Psoas muscle (tissue), 8 donors: Measurements from ENCODE around the gene PPP1R36. TPM values are rescaled to one million over a fixed set of nuclear protein-coding genes. Genes with fewer than 3 reads are reported as not detected.
"Not testable (repeated sequence)": the region's sequence is repeated elsewhere in the genome, so short reads cannot be mapped to it uniquely, and the experiment has no call there.

Source experiments
- ATAC-seq, 4 donors: fragments of 200-7000 bp; cut with Tn5 transposase; one replicate each; pipeline ENCODE4 v1.9.1; 2020; ENCODE audit warnings: moderate library complexity in 3 of 4, mild to moderate bottlenecking in 2 of 4
- DNase-seq, 2 donors: peaks; one replicate each; pipeline ENCODE4 v3.0.0-alpha.2; 2020
- H3K27ac ChIP-seq: fragments of 200-600 bp; one replicate; pipeline ENCODE4 v1.8.0; 2022
- H3K27me3 ChIP-seq, 3 donors: fragments of 200-600 bp in 1 of 3; one replicate each; pipeline versions ENCODE4 v1.6.1 to v1.8.0; 2013 to 2022; ENCODE audit warnings: low read length in 2 of 3, mild to moderate bottlenecking in 2 of 3, moderate library complexity in 1 of 3; ENCODE audit not compliant: insufficient read depth in 3 of 3
- H3K36me3 ChIP-seq, 2 donors: fragments of 200-600 bp in 1 of 2; one replicate each; pipeline versions ENCODE4 v1.6.1 to v1.8.0; 2013 to 2022; ENCODE audit warnings: low read depth in 1 of 2, mild to moderate bottlenecking in 1 of 2, moderate library complexity in 1 of 2; ENCODE audit not compliant: insufficient read depth in 1 of 2
- H3K4me1 ChIP-seq: fragments of 200-600 bp; one replicate; pipeline ENCODE4 v1.8.0; 2022
- H3K4me3 ChIP-seq: fragments of 200-600 bp; one replicate; pipeline ENCODE4 v1.8.0; 2022; ENCODE audit warnings: mild to moderate bottlenecking
- H3K9me3 ChIP-seq: fragments of 200-600 bp; one replicate; pipeline ENCODE4 v1.8.0; 2022
- CTCF ChIP-seq: fragments of 200-600 bp; IDR thresholded peaks from one replicate; pipeline ENCODE4 v1.8.0; 2022; ENCODE audit warnings: antibody characterized with exemption
- WGBS, 3 donors: extraction: QIAGEN DNeasy Blood & Tissue Kit; methylation state at CpG; one replicate each; pipeline versions ENCODE4 v1.1.6 to v1.1.7; 2013; 5-methylcytosine and 5-hydroxymethylcytosine counted together
- intact Hi-C, 2 donors: fragments of 100-400 bp; cut with DNase I; formaldehyde crosslinking; loops; one replicate each; pipeline versions ENCODE4 v1.11.0 to v1.14.2; 2022
- polyA plus RNA-seq, 3 donors: library from polyadenylated mRNA; stranded (reverse); fragments of 200-250 nt; gene quantifications; one replicate each; pipeline ENCODE4 v1.2.3, GENCODE V29; 2013
- total RNA-seq, 4 donors: library from RNA; stranded (reverse); fragmentation: NEBNext Ultra II Directional in 2 of 4; extraction: Animal tissue kit (Norgen Biotek cat#: 25700) in 2 of 4; gene quantifications; one replicate each; pipeline versions ENCODE4 v1.2.1 to v1.2.4, GENCODE V29; 2021 to 2023
- donor health status: healthy with polysubstance abuse.
- donor health status: DM: no; HTN: no; CAD: no; lungs with moderate emphysema.
- donor health status: Bipolar disorder and iron deficiency.
- donor health status: healthy.
- donor health status: DM: yes; HTN: yes; CAD: no.
- donor health status: DM: no; HTN: no; CAD: no.
- donor health status: DM: no; HTN: no; CAD: no.
- donor health status: DM: yes; HTN: yes; CAD: no.

The PPP1R36 gene
- total and polyA plus RNA-seq, 7 donors: 0.16 to 0.86 (median 0.46) TPM; not detected in 2

- no peak for ATAC-seq
- no peaks in the 10 kb centered on the region for H3K36me3 ChIP-seq
Measured at GRCh38 chr14:64612021-64612380, 62.2 kb downstream of the PPP1R36 start.

GRCh38 chr14:64612971-64613666, 63.4 kb downstream of the PPP1R36 start:
- no peak for TF ChIP-seq CTCF
- peaks cover 5% of the 10 kb centered on the region for H3K4me1 ChIP-seq
- H3K36me3 ChIP-seq: no peaks in the 10 kb centered on the region
- H3K27me3 ChIP-seq: no peaks in the 10 kb centered on the region
- 53 to 89% (median 82%) methylated on average over 2 of the region's 2 CpGs for WGBS, 3 donors
- no peak overlapping the region for H3K4me3 ChIP-seq
- ATAC-seq (no peak), DNase-seq (no peak)
- intact Hi-C loops: no loop called here
- no peak overlapping the region for H3K27ac ChIP-seq
- H3K9me3 ChIP-seq: no peaks in the 10 kb centered on the region

More at GRCh38 chr14:64612021-64612380, 62.2 kb downstream of the PPP1R36 start:
- Histone ChIP-seq H3K4me1 (peaks cover 5% of the 10 kb centered on the region), H3K4me3 (no peak overlapping the region), H3K27ac (no peak overlapping the region), H3K9me3 (no peaks in the 10 kb centered on the region), H3K27me3 (no peaks in the 10 kb centered on the region)
- WGBS, 3 donors: 70 to 95% (median 91%) methylated on average over 1 of the region's 1 CpG
- no peak for TF ChIP-seq CTCF
- intact Hi-C loops: no loop called here
- no peak for DNase-seq

GRCh38 chr14:64614166-64614565, 64.4 kb downstream of the PPP1R36 start:
- H3K27ac ChIP-seq: no peak overlapping the region
- intact Hi-C loops: no loop called here

GRCh38 chr14:64614805-64615391, 65.1 kb downstream of the PPP1R36 start:
- ATAC-seq (peak; percentile 54 to 82 (median 70)), DNase-seq (no peak)
- H3K9me3 ChIP-seq: no peaks in the 10 kb centered on the region
- no peaks in the 10 kb centered on the region for H3K27me3 ChIP-seq
- 34 to 40% (median 34%) methylated on average over 7 of the region's 7 CpGs for WGBS, 3 donors
- intact Hi-C loops: no loop called here
- H3K4me3 ChIP-seq: no peak overlapping the region
- H3K4me1 ChIP-seq: peaks cover 5% of the 10 kb centered on the region
- no peak for TF ChIP-seq CTCF
- H3K36me3 ChIP-seq: no peaks in the 10 kb centered on the region
- H3K27ac ChIP-seq: no peak overlapping the region

More at GRCh38 chr14:64614166-64614565, 64.4 kb downstream of the PPP1R36 start:
- no peaks in the 10 kb centered on the region for H3K36me3 ChIP-seq
- no peak for TF ChIP-seq CTCF
- DNase-seq: no peak
- H3K4me1 ChIP-seq: peaks cover 5% of the 10 kb centered on the region
- no peaks in the 10 kb centered on the region for H3K9me3 ChIP-seq
- H3K4me3 ChIP-seq: no peak overlapping the region
- H3K27me3 ChIP-seq: no peaks in the 10 kb centered on the region
- WGBS, 3 donors: 69 to 86% (median 71%) methylated on average over 2 of the region's 2 CpGs
- no peak for ATAC-seq

GRCh38 chr14:64617872-64618408, 68.2 kb downstream of the PPP1R36 start:
- H3K9me3 ChIP-seq, H3K27ac ChIP-seq, H3K36me3 ChIP-seq, H3K27me3 ChIP-seq, intact Hi-C loops, DNase-seq, H3K4me3 ChIP-seq, H3K4me1 ChIP-seq, ATAC-seq: not testable (repeated sequence)
- 86 to 89% (median 89%) methylated on average over 8 of the region's 8 CpGs for WGBS, 3 donors
